ENCODE data around the gene IQSEC1.

IQSEC1 gene

GRCh38 chr3:13073326-13074005 is at the start of gene IQSEC1:
Gene IQSEC1, minus strand, starts transcription at chr3:13073429. Its CDS starts 415 bp downstream, at chr3:13073014.
- no peak for TF ChIP-seq CTCF (IDR thresholded peaks at IDR 0.05)

GRCh38 chr3:13122081-13123012 is 49.1 kb upstream of the IQSEC1 start:
- TF ChIP-seq CTCF (IDR thresholded peaks at IDR 0.05), result no peak

- no peak for TF ChIP-seq CTCF (IDR thresholded peaks at IDR 0.05)
Measured at GRCh38 chr3:13121553-13122001, 48.3 kb upstream of the IQSEC1 start.

GRCh38 chr3:13120928-13121552 is 47.8 kb upstream of the IQSEC1 start:
- TF ChIP-seq CTCF (IDR thresholded peaks at IDR 0.05), result no peak

- TF ChIP-seq CTCF (IDR thresholded peaks at IDR 0.05), result no peak
Measured at GRCh38 chr3:13120289-13120927, 47.2 kb upstream of the IQSEC1 start.

- TF ChIP-seq CTCF (IDR thresholded peaks at IDR 0.05), result no peak
Measured at GRCh38 chr3:13119471-13120220, 46.4 kb upstream of the IQSEC1 start.
